Caki2 (cell line): ENCODE results near the gene GNPTG. TPM values are rescaled to one million over a fixed set of nuclear protein-coding genes. Genes with fewer than 3 reads are reported as not detected.

Experiments
- DNase-seq: peaks from one replicate; pipeline ENCODE4 v3.0.0-alpha.2; 2015; ENCODE audit warnings: low read depth
- in situ Hi-C: cut with HindIII; loops from 2 replicates; pipeline ENCODE4 v1.10.0; 2016; ENCODE audit warnings: low sequenced_read_pairs, low pct_unique_long_range_greater_than_20kb, mixed read lengths
- total RNA-seq: library from RNA; depleted of rRNA; stranded (reverse); fragments of >200 nt; shearing (Covaris generic); gene quantifications from 2 replicates; pipeline ENCODE4 v1.2.3, GENCODE V29; 2014; ENCODE audit warnings: low replicate concordance; rRNA removed

The GNPTG gene
- total RNA-seq, 1 experiment from 2014 or later = 93.5 TPM

GRCh38 chr16:1401061-1401757, 49.5 kb downstream of the GNPTG start:
- no peak for DNase-seq
- in situ Hi-C loops = no loop called here

- in situ Hi-C loops = no loop called here
- no peak for DNase-seq
These were observed 50.0 kb downstream of the GNPTG start for GRCh38 chr16:1401758-1402154.

- DNase-seq = no peak
- in situ Hi-C loops = no loop called here
These were observed 51.3 kb downstream of the GNPTG start for GRCh38 chr16:1403036-1403435.

- in situ Hi-C loops = no loop called here
- DNase-seq = no peak
These were observed 52.0 kb downstream of the GNPTG start for GRCh38 chr16:1403733-1404132.

- in situ Hi-C loops = no loop called here
- DNase-seq = no peak
These were observed 56.0 kb downstream of the GNPTG start for GRCh38 chr16:1407753-1408152.

GRCh38 chr16:1408171-1408837, 56.6 kb downstream of the GNPTG start:
- peak; percentile 92 for DNase-seq
- in situ Hi-C loops = no loop called here

- DNase-seq = no peak
- in situ Hi-C loops = no loop called here
These were observed 61.1 kb downstream of the GNPTG start for GRCh38 chr16:1412847-1413246.

Other genes starting within 250 kb of the GNPTG start
- 9.7 and 10.8 TPM in 2 replicates for gene CACNA1H, start 198.8 kb upstream of the GNPTG start, total RNA-seq
- not detected in 2 replicates for gene TPSG1, start 126.7 kb upstream of the GNPTG start, total RNA-seq
- gene TPSB2, start 121.7 kb upstream of the GNPTG start, total RNA-seq = not detected in 2 replicates
- gene TPSAB1, start 111.2 kb upstream of the GNPTG start, total RNA-seq = not detected in 2 replicates
- gene TPSD1, start 95.9 kb upstream of the GNPTG start, total RNA-seq = not detected in 2 replicates
- 294 and 312 TPM in 2 replicates for gene UBE2I, start 42.3 kb upstream of the GNPTG start, total RNA-seq
- 4.5 TPM in 2 replicates for gene BAIAP3, start 18.3 kb upstream of the GNPTG start, total RNA-seq
- 208 and 278 TPM in 2 replicates for gene TSR3, start 53 bp upstream of the GNPTG start, total RNA-seq
- 40.5 and 46.1 TPM in 2 replicates for gene UNKL, start 62.8 kb downstream of the GNPTG start, total RNA-seq
- 51.7 and 72.0 TPM in 2 replicates for gene UQCC4, start 68.8 kb downstream of the GNPTG start, total RNA-seq
- not detected in 2 replicates for gene PERCC1, start 79.1 kb downstream of the GNPTG start, total RNA-seq
- not detected in 2 replicates for gene CCDC154, start 92.6 kb downstream of the GNPTG start, total RNA-seq
- 221 and 247 TPM in 2 replicates for gene CLCN7, start 123.1 kb downstream of the GNPTG start, total RNA-seq
- gene PTX4, start 137.0 kb downstream of the GNPTG start, total RNA-seq = not detected in 2 replicates
- gene TELO2, start 141.4 kb downstream of the GNPTG start, total RNA-seq = 77.2 and 81.8 TPM in 2 replicates
- not detected in 2 replicates for gene TMEM204, start 181.7 kb downstream of the GNPTG start, total RNA-seq